Activated CD8-positive, alpha-beta memory T cell treated with anti-CD3 and anti-CD28 coated beads, Interleukin-2, amount 50 U/mL, for 4 hours (primary cell): ENCODE measurements around the gene TSPAN12.

Source experiments
- DNase-seq: peaks from one replicate; pipeline ENCODE4 v3.0.0-alpha.2; 2020

TSPAN12 gene

DNA sequence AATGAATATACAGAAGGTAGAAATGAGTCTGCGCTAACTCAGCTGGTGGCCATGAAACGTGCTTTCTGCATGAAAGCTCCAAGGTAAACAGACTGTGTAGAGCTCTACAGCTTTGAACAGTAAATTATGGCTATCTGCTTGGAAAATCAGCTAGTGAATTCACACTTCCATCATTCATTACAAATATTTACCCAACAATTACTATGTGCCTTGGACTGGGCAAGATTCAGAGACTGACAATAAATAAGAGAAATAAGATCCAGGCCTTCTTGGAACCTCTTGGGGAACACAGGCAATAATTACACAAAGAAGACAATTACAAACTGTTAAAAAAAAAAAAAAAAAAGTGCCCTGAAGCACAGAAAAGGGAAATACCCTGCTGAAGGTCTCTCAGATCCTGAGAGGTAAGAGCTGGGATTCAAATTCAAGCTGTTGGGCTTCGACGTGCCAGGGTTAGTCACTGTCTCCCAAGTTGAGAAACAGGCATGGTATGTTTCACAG, 15.8 kb downstream of the TSPAN12 start:
- no peak for DNase-seq

DNA sequence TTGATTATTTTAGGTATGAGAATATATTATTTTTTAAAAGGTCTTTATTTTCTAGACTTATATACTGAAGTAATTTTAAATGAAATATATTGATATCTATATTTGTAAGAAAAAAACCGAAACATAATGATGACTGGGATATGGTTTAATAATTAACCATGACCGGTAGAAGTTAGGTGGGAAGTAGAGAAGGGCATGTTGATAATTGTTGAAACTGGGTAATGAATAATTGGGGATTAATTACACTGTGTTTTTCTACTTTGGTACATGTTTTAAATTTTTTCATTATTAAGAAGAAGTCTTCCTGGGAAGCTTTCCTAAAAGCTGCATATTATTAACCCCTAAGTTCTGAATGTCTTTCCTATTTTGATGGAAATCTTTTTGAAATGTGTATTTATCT, 16.3 kb downstream of the TSPAN12 start:
- no peak for DNase-seq

DNA sequence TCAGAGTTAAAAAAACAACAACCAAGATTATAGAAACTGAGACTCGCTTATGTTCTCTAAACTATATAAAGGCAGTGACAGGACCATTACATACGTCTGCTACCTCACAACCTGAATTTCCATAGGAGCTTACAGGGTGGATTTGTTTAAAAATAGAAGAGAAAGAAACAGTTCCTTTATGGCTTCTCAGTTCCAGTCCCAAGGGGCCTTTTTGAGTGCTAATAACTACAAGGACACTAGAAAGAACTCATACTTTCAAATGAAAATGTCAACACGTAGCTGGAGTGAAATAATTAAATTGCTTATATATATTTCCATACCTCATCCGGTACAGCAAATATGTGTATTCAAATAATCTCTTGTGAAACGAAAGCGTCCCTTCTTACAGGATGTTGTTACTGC, 19.7 kb downstream of the TSPAN12 start:
- no peak for DNase-seq

GRCh38 chr7:120837599-120837998, 20.3 kb downstream of the TSPAN12 start:
- DNase-seq = no peak

GRCh38 chr7:120836556-120837115, 21.3 kb downstream of the TSPAN12 start:
- no peak for DNase-seq

DNA sequence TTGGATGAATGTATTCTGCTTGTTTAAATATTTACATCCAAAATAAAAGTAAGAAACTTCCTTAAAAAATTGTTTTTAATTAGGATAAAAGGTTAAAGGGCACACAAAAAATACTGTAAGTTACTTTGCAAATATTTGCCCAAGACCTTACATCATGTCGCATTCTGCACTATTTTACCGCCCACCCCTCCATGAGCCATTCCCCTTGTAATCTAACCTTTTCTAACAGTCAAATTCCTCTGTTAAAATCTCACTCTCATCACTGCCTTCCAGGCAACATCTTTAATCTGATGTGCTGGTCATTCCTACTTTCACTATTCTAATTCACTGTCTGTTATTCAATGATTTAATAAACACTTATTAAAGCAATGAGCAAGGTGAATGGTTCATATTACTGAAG, 23.2 kb downstream of the TSPAN12 start:
- no peak for DNase-seq

DNA sequence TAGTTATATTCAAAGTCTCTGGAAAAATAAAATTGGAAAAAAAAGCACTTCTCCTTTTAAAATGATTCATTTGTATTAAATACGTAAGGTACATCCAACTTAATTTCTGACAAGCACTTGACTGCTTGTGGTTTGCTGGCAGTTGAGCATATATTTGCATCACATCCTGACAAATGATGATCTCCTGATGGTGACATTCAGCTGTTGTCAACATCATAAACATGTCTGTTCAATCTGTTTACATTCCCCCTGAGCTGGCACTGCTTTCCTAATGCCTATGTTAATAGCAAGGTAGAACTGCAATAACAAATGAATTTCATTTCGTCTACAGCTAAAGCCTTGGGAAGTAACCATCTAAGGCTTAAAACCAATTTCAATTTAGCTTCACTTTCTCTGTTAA, 24.4 kb downstream of the TSPAN12 start:
- DNase-seq = no peak

DNA sequence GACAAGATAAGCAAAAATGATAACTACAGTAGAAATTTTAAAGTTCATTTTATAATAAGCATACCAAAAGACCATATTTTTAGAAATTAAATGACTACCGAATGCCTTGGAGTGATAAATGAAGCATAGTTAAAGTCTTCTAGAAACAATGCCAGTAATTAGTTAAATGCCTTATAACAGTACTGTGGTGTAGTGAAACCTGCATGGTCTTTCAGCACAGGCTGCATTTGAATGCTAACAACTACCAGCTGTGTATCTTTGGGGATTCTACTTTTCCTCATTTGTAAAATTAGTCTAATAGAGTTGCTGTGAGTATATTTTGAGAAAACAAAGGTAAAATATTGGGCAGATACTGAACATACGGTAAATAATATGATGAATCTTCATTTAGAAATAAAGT, 25.1 kb downstream of the TSPAN12 start:
- DNase-seq = no peak

DNA sequence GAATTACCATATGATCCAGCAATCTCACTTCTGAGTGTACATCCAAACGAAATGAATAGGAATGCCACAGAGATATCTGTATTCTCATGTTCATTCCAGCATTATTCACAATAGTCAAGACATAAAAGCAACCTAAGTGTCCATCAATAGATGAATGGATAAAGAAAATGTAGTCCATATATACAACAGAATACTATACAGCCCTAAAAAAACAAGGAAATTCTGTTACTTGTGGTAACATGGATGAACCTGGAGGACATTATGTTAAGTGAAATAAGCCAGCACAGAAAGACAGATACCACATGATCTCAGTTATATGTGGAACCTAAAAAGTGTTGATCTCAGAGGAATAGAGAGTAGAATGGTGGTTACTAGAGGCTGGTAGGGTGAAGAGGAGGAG, 26.7 kb downstream of the TSPAN12 start:
- no peak for DNase-seq

DNA sequence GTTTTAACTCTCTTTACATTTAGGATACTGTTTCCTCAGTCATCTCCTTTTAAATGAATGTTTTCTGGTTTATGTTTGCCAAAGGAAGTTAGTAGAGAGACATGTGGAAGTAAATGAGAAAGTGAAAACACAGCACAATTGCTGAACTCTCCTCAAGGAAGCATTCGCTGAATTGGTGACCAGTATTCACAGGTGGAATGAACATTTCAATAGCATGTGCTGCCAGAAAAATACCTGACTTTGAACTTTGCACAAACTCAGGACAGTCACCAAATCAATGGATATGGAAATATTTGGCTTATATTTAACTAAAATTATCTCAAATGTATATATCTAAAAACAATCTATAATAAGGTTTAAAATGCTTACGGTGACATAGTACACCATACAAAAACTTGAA, 28.5 kb downstream of the TSPAN12 start:
- no peak for DNase-seq

DNA sequence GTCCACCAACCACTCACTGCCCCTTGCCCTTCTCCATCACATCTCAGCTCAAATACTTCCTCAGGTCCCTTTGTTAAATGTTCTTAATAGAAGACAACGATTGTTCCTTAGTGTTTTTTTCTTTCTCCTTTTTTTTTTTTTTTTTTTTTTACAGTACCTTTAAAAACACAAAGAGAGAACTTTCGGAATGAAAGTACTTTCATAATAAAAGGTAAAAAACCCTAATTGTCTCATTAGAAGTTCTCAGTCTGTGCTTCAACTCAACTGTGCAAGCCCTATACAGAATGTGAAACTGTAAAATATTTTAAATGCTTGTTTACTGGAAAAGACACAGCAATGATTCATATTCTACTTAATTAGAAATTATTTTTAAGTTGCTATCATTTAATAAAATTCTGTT, 29.4 kb downstream of the TSPAN12 start:
- no peak for DNase-seq

- no peak for DNase-seq
These were observed 30.4 kb downstream of the TSPAN12 start for GRCh38 chr7:120827371-120828118.

DNA sequence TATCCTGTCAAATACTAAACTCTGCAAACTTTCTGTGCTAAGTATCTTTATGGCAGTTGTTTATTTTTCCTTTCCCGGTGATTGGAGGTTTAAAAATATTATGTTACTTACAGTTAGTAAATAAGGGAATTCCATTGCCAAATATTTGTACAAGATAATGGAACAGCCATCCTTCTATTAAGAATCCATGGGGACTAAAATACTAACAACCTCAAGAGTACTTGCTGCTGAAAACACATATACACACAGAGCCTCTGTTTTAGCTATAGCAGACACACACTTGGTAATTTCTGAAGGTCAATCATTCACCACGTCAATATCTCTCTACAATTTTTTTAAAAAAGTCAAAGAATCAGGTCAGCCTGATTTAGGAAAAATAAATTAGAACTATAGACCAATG, 32.4 kb downstream of the TSPAN12 start:
- no peak for DNase-seq

DNA sequence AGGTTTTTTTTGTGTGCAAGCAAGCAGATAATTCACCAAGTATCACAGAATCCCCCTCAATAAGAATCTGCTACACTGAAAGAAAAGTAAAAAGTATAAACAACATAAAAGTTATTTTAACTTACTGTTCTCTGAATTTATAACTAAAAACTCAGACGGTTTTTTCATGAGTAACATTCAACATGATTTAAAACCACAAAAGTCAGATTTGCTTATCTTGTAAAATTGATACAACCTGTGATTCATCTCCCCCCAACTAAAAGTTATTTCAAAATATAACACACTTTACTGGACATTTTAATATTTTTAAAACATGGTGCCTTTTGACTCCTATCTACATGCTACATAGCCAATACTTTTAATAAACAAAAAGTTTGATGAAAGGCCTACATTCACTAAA, 32.8 kb downstream of the TSPAN12 start:
- DNase-seq = no peak

- no peak for DNase-seq
These were observed 38.1 kb downstream of the TSPAN12 start for GRCh38 chr7:120819861-120820260.

DNA sequence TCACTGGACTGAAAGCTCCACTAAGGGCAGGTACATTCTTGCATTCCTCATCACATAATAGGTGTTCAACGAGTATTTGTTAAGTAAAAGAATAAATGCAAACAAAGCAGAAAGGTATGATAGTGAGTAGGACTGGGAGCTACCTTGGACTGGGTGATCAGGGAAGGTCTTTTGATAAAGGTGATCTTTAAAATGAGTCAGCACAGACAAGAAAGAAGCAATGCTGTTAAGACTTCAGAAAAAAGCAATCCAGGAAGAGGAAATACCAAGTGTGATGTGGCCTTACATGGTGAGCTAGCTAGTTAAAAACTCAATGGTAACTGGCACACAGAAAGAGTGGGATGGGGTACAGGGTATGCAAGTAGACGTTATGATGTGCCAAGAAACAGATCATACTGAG, 40.1 kb downstream of the TSPAN12 start:
- no peak for DNase-seq

DNA sequence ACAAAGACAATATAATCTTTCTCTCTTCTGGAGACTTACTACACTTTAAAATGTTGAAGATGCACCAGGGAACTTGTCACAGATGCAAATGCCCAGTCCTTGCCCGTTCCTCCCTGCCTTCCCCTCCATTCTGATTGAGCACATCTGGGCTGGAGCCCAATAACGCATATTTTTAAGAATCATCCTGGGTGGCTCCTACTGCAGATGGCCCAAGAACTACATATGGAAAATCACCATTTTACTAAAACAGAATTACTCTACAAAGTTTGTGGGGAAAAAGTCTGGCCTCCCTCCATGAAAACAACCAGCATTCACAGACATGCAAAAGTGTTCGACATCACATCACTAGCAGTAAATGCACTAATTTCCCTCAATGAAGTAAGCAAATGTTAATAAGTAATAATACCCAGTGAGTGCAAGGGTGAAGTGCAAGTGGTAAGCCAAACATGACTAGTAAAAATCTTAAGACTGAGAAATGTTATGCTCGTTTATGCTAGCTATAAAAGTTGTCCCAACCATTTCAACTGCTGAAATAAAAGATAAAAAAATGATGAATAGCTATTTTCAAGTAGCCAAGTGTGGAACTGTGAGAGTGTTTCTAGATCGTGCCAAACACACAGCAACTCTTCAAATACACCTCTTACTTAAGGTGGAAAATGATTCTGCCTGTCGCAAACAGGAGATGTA, 43.5 kb downstream of the TSPAN12 start:
- DNase-seq = no peak

GRCh38 chr7:120813546-120814252, 44.2 kb downstream of the TSPAN12 start:
- DNase-seq = no peak

- no peak for DNase-seq
These were observed 44.9 kb downstream of the TSPAN12 start for GRCh38 chr7:120813089-120813488.

GRCh38 chr7:120809260-120809659, 48.7 kb downstream of the TSPAN12 start:
- DNase-seq = no peak

- DNase-seq = no peak
These were observed 50.6 kb downstream of the TSPAN12 start for GRCh38 chr7:120807390-120807789.

DNA sequence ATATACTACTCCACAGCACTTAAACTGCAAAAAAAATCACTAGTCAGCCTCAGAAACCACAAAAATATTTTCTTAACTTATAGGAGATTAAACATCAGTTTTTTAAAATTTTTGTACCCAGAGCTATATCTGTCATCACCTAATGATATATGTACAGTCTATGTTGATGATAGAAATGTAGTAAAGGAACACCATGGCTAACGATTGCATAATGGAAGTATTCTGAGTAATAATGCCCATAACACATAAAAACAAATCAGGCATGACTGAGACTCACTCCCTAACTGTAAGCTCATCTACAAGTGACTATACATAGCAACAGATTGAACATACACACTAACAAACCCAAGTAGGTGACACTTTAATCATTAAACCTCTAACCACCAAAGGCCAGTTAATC, 51.3 kb downstream of the TSPAN12 start:
- no peak for DNase-seq

DNA sequence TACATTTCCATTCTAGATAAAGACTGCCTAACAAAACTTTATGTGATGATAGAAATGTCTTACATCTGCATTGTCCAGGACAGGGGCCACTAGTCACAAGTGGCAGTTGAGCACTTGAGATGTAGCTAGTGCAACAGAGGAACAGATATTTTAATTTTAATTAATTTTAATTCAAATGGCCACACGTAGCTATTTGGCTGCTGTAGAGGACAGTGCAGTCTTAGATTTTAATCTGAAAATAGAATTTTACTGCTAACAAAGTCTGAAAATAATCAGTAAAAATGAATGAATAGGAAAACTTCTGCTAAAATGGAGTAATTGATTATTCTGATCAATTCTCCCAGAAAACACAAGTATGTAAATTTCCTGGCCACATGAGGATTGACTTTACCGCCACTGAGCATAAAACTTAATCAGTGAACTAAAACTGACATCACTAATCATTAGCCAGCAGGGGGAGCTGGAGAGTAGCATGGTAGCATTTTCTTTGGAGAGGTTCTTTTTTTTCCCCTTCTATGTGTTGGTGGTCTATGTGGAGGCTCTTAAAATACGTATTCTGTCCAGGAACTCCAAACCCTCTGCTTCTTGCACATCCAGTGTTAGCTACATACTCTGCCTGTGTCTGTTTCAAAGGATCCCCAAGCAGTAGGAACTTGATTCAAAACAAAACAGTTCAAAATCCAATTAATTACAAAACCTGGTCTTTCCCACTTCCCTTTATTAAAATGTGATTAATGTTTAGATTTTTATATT, 52.1 kb downstream of the TSPAN12 start:
- DNase-seq = peak; percentile 42
